ENCODE results near the gene BLOC1S4.
"Not testable (repeated sequence)": the region's sequence is repeated elsewhere in the genome, so short reads cannot be mapped to it uniquely, and the experiment has no call there.

The BLOC1S4 gene

DNA sequence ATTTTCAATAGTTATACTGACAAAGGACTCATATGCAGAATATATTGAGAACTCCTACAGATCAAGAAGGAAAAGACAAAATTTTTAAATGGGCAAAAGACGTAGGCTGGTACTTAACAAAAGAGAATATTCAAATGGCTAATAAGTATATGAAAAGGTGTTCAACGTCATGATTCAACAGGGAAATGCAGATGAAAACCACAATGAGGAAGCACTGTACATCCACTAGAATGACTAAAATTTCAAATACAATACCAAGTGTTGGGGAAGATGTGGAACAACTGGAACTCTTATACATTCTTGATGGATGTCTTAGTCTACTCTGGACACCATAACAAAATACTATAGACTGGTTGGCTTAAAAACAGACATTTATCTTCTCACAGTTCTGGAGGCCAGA, 5.0 kb upstream of the BLOC1S4 start:
- intact Hi-C loops (cut with DNase I): no loop called here

GRCh38 chr4:6714954-6715353, 1.0 kb upstream of the BLOC1S4 start:
- intact Hi-C loops (cut with DNase I): no loop called here

More for the DNA sequence above, 5.0 kb upstream of the BLOC1S4 start:
- DNase-seq: no peak

DNA sequence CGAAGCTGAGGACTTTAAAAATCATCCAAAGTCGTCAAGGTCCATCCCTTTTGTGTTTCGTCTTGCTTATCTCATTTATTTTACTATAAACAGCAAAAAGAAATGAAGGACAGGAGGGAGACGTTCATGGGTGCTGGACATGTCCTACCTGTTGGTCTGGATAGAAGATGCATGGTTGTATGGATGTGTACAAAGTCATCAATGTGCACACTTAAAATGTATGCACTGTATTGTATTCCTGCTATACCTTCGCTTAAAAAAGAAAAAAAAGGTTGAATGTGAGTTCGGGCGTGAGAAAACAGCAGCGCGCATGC, 313 bp upstream of the BLOC1S4 start:
- DNase-seq: no peak
- intact Hi-C loops (cut with DNase I): no loop called here

More at GRCh38 chr4:6714954-6715353, 1.0 kb upstream of the BLOC1S4 start:
- no peak for DNase-seq

DNA sequence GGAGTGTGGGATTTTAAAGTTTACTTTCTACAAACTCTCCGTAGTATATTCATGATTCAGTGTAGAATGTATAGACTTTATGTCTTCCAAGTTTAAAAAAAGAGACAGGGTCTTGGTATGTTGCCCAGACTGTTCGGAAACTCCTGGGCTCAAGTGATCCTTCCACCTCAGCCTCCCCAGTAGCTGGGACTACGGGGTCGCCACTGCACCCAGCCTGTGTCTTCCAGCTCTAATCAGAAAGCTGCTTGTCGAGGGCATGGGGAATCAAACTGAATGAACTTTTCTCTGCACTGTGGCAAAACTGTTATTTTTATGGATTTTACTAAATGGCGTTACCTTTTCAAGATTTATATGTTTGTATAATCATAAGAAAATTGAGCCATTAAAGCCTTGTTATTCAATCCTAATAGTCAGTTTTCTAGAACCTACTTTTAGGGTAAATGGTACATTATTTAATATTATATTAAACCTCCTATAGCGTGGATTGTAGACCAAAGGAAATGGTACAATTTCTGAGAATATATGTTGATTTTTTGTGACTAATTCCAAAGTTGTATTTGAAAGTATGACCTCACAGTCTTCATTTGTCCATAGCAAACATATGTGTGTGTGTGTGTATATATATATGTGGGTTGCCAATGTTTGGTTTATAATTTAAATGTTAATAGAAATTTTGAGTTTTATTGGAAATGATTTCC, 1.1 kb downstream of the BLOC1S4 start:
- intact Hi-C loops (cut with DNase I): no loop called here
- no peak for DNase-seq

- no peak for DNase-seq
- intact Hi-C loops (cut with DNase I): no loop called here
Measured at GRCh38 chr4:6718932-6719610, 3.1 kb downstream of the BLOC1S4 start.

- no peak for DNase-seq
- intact Hi-C loops (cut with DNase I): loop anchor here (1.0 to 10.0 kb wide), 5 partner anchors 63 to 351 kb away; partner anchors contain the start of gene KIAA0232
Measured at GRCh38 chr4:6719611-6720179, 3.7 kb downstream of the BLOC1S4 start.

GRCh38 chr4:6720202-6720699, 4.3 kb downstream of the BLOC1S4 start:
- peak; percentile 79 to 98 (median 92) for DNase-seq

DNA sequence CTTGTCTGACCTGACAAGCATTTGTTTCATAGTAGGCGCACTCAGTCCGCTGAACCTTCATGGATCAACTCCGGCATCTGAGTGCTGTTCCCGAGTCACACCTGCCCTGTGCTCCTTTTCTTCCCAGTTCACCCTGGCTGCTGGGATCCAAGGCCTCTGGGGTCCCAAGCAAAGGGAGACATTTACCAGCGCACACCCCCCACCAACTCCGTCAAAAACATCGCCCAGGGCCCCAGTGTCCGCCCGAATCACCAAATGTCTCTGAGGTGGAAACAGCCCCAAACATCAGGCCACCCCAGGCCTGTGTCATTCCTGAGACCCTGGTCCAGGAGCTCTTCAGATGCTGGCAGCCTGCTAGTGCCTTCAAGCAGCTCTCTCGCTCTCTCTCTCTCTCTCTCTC, 5.1 kb downstream of the BLOC1S4 start:
- DNase-seq: no peak
- intact Hi-C loops (cut with DNase I): loop anchor here (2.0 to 10.0 kb wide), 3 partner anchors 62 to 264 kb away; partner anchors contain the start of gene KIAA0232

More at GRCh38 chr4:6720202-6720699, 4.3 kb downstream of the BLOC1S4 start:
- intact Hi-C loops (cut with DNase I): loop anchor here (1.0 to 10.0 kb wide), 5 partner anchors 63 to 350 kb away; partner anchors contain the start of gene KIAA0232

DNA sequence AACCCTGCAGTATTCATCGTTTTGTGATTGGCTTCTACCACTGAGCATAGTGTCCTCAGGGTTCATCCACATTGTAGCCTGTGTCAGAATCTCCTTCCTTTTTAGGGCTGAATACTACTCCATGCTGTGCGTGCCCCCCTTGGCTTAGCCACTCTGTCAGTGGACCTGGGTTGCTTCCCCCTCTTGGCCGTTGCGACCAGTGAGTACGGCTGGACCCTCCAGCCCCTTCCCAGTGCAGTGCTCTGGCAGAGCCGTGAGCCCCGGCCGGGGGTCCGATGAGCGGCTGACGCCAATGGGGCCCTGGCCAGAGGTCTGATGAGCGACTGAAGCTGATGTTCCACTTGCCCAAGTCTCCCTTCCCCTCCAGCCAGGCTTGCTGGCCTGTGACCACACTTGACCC, 6.9 kb downstream of the BLOC1S4 start:
- DNase-seq: no peak
- intact Hi-C loops (cut with DNase I): loop anchor here (10.0 kb wide), 1 partner anchor 262 kb away; no protein-coding TSS in a partner anchor

- intact Hi-C loops (cut with DNase I): loop anchor here (10.0 kb wide), 1 partner anchor 261 kb away; no protein-coding TSS in a partner anchor
- no peak for DNase-seq
Measured at GRCh38 chr4:6723851-6724250, 7.9 kb downstream of the BLOC1S4 start.

DNA sequence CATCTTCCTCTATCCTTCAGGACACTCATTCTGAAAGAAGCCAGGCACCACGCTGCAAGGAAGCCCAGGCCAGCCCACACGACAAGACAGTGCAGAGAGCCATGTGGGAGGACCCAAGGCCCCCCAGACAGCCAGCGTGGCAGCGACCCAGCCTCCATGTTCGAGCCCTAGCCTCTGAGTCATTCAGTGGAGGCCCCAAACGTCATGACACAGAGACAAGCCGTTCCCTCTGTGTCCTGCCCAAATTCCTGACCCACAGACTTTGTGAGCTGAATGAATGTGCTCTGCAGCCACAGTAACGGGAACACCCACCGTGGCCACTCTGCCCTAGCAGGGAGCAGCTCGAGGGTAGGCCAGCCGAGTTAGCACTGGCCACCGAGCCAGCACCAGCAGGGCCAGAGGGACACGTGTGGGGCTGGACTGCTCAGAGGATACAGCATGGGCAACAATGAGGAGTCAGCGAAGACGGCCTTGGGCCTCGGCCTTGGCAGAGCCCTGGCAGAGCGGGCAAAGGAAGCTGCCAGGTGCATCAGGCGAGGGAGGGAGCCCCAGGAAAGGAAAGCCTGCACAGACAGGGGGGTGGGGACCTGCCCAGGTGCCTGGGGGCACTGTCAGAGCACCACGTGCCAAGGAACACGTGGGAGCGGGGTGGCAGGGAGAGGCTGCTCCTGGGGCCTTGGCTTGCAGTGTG, 8.6 kb downstream of the BLOC1S4 start:
- peak in 2 of 10 donors; percentile 59 to 74 for DNase-seq

DNA sequence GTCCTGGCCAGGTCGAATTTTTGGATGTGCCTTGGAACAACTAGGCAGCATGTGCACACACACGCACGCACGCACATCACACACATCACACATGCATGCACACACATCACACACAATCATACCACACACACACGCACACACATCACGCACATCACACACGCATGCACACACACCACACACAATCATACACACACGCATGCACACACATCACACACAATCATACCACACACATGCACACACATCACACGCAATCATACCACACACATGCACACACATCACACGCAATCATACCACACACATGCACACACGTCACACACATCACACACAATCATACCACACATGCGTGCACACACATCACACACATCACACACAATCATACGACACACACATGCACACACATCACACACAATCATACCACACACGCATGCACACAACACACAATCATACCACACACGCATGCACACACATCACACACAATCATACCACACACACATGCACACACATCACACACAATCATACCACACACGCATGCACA, 9.5 kb downstream of the BLOC1S4 start:
- intact Hi-C loops (cut with DNase I): loop anchor here (10.0 kb wide), 1 partner anchor 259 kb away; no protein-coding TSS in a partner anchor
- DNase-seq: not testable (repeated sequence)

More for the DNA sequence above, 8.6 kb downstream of the BLOC1S4 start:
- intact Hi-C loops (cut with DNase I): loop anchor here (10.0 kb wide), 1 partner anchor 260 kb away; no protein-coding TSS in a partner anchor

GRCh38 chr4:6727081-6727942, 11.3 kb downstream of the BLOC1S4 start:
- intact Hi-C loops (cut with DNase I): loop anchor here (10.0 kb wide), 1 partner anchor 257 kb away; no protein-coding TSS in a partner anchor
- peak; percentile 78 to 99 (median 88) for DNase-seq

DNA sequence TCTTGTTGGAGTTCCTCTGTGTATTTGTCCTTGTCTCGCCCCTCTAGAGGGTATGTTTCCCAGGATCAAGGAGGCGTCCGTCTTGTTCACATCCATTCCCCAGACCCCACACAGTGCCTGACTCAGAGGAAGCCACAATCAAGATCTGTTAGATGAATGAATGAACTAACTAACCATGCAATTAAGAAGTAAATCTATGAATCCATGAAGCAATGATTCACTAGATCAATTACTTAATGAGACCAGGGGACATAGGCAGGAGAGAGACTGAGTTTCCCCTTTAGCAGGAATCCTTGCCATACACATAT, 11.9 kb downstream of the BLOC1S4 start:
- intact Hi-C loops (cut with DNase I): loop anchor here (10.0 kb wide), 1 partner anchor 257 kb away; no protein-coding TSS in a partner anchor
- DNase-seq: no peak

DNA sequence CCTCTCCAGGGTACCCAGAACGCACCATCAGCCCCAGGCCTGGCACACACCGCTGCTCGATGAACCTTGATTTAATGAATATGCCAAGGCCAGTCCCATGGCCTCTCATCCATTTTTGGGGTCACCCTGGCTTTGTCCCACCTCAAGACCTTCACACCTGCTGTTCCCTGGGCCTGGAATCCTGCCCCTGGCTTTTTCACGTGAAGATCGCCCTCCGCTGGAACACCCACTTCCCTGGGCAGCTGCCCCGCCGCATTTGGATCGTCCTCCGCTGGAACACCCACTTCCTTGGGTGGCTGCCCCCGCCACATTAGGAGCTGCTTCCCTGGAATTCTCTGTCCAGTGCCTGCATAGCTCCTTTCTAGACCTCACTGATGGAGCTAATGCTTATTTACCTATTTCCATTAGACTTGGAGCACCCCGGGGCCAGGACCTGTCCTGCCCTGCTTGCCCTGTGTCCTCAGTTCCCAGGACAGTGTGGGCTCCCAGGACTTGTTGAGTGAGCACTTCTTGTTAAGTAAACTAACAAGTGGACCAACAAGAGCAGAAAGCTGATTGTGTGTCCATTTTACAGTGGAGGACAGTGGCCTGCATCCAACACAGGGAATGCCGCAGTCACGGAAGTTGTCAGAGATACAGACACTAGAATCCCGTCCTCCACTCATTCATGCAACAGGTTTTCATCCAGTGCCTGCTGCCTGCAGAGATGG, 12.5 kb downstream of the BLOC1S4 start:
- intact Hi-C loops (cut with DNase I): loop anchor here (10.0 kb wide), 1 partner anchor 256 kb away; no protein-coding TSS in a partner anchor
- DNase-seq: no peak

GRCh38 chr4:6730603-6731317, 14.8 kb downstream of the BLOC1S4 start:
- no peak for DNase-seq
- intact Hi-C loops (cut with DNase I): no loop called here

DNA sequence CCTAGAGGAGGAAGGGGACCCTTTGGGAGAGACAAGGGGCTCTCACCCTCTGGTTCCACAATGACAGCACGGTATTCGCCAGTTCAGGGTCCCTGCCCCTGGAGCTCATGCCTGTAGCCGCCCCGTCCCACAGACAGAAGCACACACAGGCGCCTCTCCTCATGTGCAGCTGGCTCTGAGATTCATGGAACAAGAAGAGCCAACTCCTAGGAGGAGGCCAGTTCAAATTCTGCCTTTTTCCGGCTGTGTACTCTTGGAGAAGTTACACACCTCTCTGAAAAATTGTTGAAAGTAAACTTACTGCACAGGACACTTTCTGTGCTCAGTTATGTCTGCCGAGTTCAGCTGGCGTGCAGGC, 15.3 kb downstream of the BLOC1S4 start:
- DNase-seq: no peak
- intact Hi-C loops (cut with DNase I): no loop called here

DNA sequence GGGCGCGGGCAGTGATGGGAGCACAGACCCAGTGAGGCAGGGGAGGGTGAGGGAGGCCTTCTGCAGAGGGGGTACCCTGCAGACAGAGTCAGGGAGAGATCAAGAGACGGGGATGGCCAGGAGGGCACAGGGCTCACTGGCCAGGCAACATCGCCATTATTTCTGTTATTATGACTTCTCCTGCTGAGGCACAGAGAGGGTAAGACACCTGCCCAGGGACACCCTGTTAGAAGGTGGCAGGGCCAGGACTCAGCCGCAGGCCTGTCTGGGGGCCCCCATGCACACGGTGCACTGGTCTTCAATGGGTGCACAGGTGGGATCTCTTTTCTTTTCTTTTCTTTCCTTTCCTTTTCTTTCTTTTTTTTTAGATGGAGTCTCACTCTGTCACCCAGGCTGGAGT, 15.8 kb downstream of the BLOC1S4 start:
- DNase-seq: no peak
- intact Hi-C loops (cut with DNase I): no loop called here

All from posterior cingulate gyrus (tissue), 11 donors.